ENCODE data around the gene LAMC3. TPM values are rescaled to one million over a fixed set of nuclear protein-coding genes. Genes with fewer than 3 reads are reported as not detected.
A peak's percentile ranks its signal among the peaks of the same experiment; 100 is the strongest.

LAMC3 gene
- total RNA-seq, 2 donors from 2014 or later: 16.7 to 41.2 TPM

- no peaks in the 10 kb centered on the region for H3K9me3 Mint-ChIP-seq
- H3K9ac ChIP-seq (ENCODE audit: extremely low read depth, low read length, poor library complexity, severe bottlenecking): no peak overlapping the region
- no peaks in the 10 kb centered on the region for H3K4me1 ChIP-seq (ENCODE audit: control insufficient read depth, insufficient read depth, low read length)
- no peak overlapping the region for H3K4me3 Mint-ChIP-seq
- H3K27ac ChIP-seq (ENCODE audit: low read depth, low read length): no peak overlapping the region
- H3K4me1 Mint-ChIP-seq: peaks cover 1% of the 10 kb centered on the region
- TF ChIP-seq CTCF (conservative IDR thresholded peaks at IDR 0.05): no peak
- H3K4me3 ChIP-seq (ENCODE audit: low read length): no peak overlapping the region
- H3K27me3 ChIP-seq (ENCODE audit: control insufficient read depth, insufficient read depth, low read length, poor library complexity, severe bottlenecking): no peaks in the 10 kb centered on the region
- WGBS, 2 experiments (ENCODE audit: insufficient coverage in 1 of 2, insufficient read length in 1 of 2): 94 to 97% methylated on average over 22 to 40 of the region's 40 CpGs
- H3K36me3 ChIP-seq (ENCODE audit: control insufficient read depth, insufficient read depth, low read length): no peaks in the 10 kb centered on the region
- peak overlapping the region; percentile 62 for H3K27ac Mint-ChIP-seq
- H3K36me3 Mint-ChIP-seq (ENCODE audit: low read depth): peaks cover 5% of the 10 kb centered on the region
- no peaks in the 10 kb centered on the region for H3K9me3 ChIP-seq (ENCODE audit: control insufficient read depth, low read length)
- DNase-seq: peak; percentile 43
- H3K27me3 Mint-ChIP-seq (ENCODE audit: insufficient read depth): no peaks in the 10 kb centered on the region
Measured at GRCh38 chr9:131025953-131026858, 17.2 kb downstream of the LAMC3 start.

- no peak overlapping the region for H3K27ac ChIP-seq (ENCODE audit: low read depth, low read length)
- no peaks in the 10 kb centered on the region for H3K9me3 ChIP-seq (ENCODE audit: control insufficient read depth, low read length)
- no peak overlapping the region for H3K9ac ChIP-seq (ENCODE audit: extremely low read depth, low read length, poor library complexity, severe bottlenecking)
- H3K4me3 ChIP-seq (ENCODE audit: low read length): no peak overlapping the region
- no peaks in the 10 kb centered on the region for H3K4me1 ChIP-seq (ENCODE audit: control insufficient read depth, insufficient read depth, low read length)
- TF ChIP-seq CTCF (conservative IDR thresholded peaks at IDR 0.05): no peak
- Mint-ChIP-seq H3K27ac (no peak overlapping the region), H3K27me3 (ENCODE audit: insufficient read depth) (no peaks in the 10 kb centered on the region), H3K36me3 (ENCODE audit: low read depth) (peaks cover 5% of the 10 kb centered on the region), H3K4me3 (no peak overlapping the region), H3K9me3 (no peaks in the 10 kb centered on the region), H3K4me1 (peaks cover 1% of the 10 kb centered on the region)
- peak; percentile 35 for DNase-seq
- no peaks in the 10 kb centered on the region for H3K27me3 ChIP-seq (ENCODE audit: control insufficient read depth, insufficient read depth, low read length, poor library complexity, severe bottlenecking)
- WGBS, 2 experiments (ENCODE audit: insufficient coverage in 1 of 2, insufficient read length in 1 of 2): 94 to 98% methylated on average over 19 to 22 of the region's 23 CpGs
- no peaks in the 10 kb centered on the region for H3K36me3 ChIP-seq (ENCODE audit: control insufficient read depth, insufficient read depth, low read length)
Measured at GRCh38 chr9:131027048-131027871, 18.3 kb downstream of the LAMC3 start.

GRCh38 chr9:131027872-131028179 is 18.9 kb downstream of the LAMC3 start:
- no peaks in the 10 kb centered on the region for H3K9me3 ChIP-seq (ENCODE audit: control insufficient read depth, low read length)
- H3K9me3 Mint-ChIP-seq: no peaks in the 10 kb centered on the region
- 90 to 93% methylated on average over 5 to 11 of the region's 11 CpGs for WGBS, 2 experiments (ENCODE audit: insufficient coverage in 1 of 2, insufficient read length in 1 of 2)

More at GRCh38 chr9:131027872-131028179, 18.9 kb downstream of the LAMC3 start:
- H3K4me3 Mint-ChIP-seq: no peak overlapping the region
- no peak for TF ChIP-seq CTCF (conservative IDR thresholded peaks at IDR 0.05)
- H3K27ac Mint-ChIP-seq: no peak overlapping the region
- no peaks in the 10 kb centered on the region for H3K27me3 Mint-ChIP-seq (ENCODE audit: insufficient read depth)
- H3K36me3 Mint-ChIP-seq (ENCODE audit: low read depth): peaks cover 5% of the 10 kb centered on the region
- DNase-seq: peak; percentile 40
- Histone ChIP-seq H3K4me3 (ENCODE audit: low read length) (no peak overlapping the region), H3K36me3 (ENCODE audit: control insufficient read depth, insufficient read depth, low read length) (no peaks in the 10 kb centered on the region), H3K9ac (ENCODE audit: extremely low read depth, low read length, poor library complexity, severe bottlenecking) (no peak overlapping the region), H3K27me3 (ENCODE audit: control insufficient read depth, insufficient read depth, low read length, poor library complexity, severe bottlenecking) (no peaks in the 10 kb centered on the region), H3K4me1 (ENCODE audit: control insufficient read depth, insufficient read depth, low read length) (no peaks in the 10 kb centered on the region), H3K27ac (ENCODE audit: low read depth, low read length) (no peak overlapping the region)
- H3K4me1 Mint-ChIP-seq: peaks cover 1% of the 10 kb centered on the region

All from endodermal cell (in vitro differentiated cells).